ENCODE results near the gene ALS2.
"Not testable (repeated sequence)": the region's sequence is repeated elsewhere in the genome, so short reads cannot be mapped to it uniquely, and the experiment has no call there.

ALS2 gene

GRCh38 chr2:201809633-201810032 lies 28.9 kb upstream of the ALS2 start:
- Histone ChIP-seq H3K9me3 (replicated peaks in 1 of 11) (no peaks in the 10 kb centered on the region), H3K9ac (no peak overlapping the region), H3K27me3 (no peaks in the 10 kb centered on the region), H3K4me3 (no peak overlapping the region), H4K20me1 (no peaks in the 10 kb centered on the region), H3K27ac (no peak overlapping the region), H3K4me1 (peaks cover 5 to 24% (median 19%) of the 10 kb centered on the region in 10 experiments; a peak in 17 of 20 replicates), H3K4me2 (no peak overlapping the region), H3K36me3 (no peaks in the 10 kb centered on the region)
- no peak for TF ChIP-seq Cebpa-rat (IDR thresholded peaks at IDR 0.05)

- no peaks in the 10 kb centered on the region for H3K9me3 ChIP-seq (replicated peaks in 1 of 11)
- no peak overlapping the region for H3K4me3 ChIP-seq
- H3K27me3 ChIP-seq = no peaks in the 10 kb centered on the region
- H3K36me3 ChIP-seq = no peaks in the 10 kb centered on the region
- H3K27ac ChIP-seq = peak overlapping the region in 1 of 11 experiments; percentile 18; a peak in 1 of 22 replicates
- no peak overlapping the region for H3K9ac ChIP-seq
- H3K4me2 ChIP-seq = peak overlapping the region; percentile 31 to 79 (median 61); a peak in 19 of 22 replicates
- no peak for TF ChIP-seq Cebpa-rat (IDR thresholded peaks at IDR 0.05)
- no peaks in the 10 kb centered on the region for H4K20me1 ChIP-seq
- H3K4me1 ChIP-seq = peaks cover 5 to 24% (median 19%) of the 10 kb centered on the region in 10 experiments; a peak in 17 of 20 replicates
Observed at GRCh38 chr2:201808027-201808426, 27.3 kb upstream of the ALS2 start.

DNA sequence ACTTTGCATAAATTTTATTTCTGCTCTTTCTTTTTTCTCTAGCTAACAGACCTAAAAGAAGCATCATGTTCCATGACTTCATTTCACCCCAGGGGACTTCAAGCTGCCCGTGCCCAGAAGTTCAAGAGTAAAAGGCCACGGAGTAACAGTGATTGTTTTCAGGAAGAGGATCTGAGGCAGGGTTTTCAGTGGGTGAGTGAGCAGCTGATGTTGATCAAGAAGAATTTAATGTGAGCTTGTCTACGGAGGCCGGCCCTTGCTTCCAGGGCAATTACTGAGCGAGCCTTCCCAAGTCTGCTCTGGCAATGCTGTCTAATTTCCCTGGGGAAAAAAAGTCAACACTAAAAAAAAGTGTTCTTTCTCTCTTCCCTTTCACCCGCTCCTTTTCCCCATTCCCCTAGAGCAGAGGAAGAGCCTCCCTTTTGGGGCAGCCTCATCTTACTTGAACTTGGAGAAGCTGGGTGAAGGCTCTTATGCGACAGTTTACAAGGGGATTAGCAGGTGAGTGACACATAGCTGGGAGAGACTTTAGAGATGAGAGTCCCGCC lies 26.8 kb upstream of the ALS2 start:
- Histone ChIP-seq H4K20me1 (no peaks in the 10 kb centered on the region), H3K27ac (peak overlapping the region in 1 of 11 experiments; percentile 18; a peak in 1 of 22 replicates), H3K4me1 (peaks cover 5 to 24% (median 19%) of the 10 kb centered on the region in 10 experiments; a peak in 17 of 20 replicates), H3K4me2 (peak overlapping the region; percentile 31 to 79 (median 61)), H3K9me3 (replicated peaks in 1 of 11) (no peaks in the 10 kb centered on the region), H3K36me3 (no peaks in the 10 kb centered on the region), H3K27me3 (no peaks in the 10 kb centered on the region), H3K4me3 (no peak overlapping the region), H3K9ac (peak overlapping the region in 2 of 11 experiments; percentile 12 to 16; a peak in 2 of 22 replicates)
- TF ChIP-seq Cebpa-rat (IDR thresholded peaks at IDR 0.05) = no peak

DNA sequence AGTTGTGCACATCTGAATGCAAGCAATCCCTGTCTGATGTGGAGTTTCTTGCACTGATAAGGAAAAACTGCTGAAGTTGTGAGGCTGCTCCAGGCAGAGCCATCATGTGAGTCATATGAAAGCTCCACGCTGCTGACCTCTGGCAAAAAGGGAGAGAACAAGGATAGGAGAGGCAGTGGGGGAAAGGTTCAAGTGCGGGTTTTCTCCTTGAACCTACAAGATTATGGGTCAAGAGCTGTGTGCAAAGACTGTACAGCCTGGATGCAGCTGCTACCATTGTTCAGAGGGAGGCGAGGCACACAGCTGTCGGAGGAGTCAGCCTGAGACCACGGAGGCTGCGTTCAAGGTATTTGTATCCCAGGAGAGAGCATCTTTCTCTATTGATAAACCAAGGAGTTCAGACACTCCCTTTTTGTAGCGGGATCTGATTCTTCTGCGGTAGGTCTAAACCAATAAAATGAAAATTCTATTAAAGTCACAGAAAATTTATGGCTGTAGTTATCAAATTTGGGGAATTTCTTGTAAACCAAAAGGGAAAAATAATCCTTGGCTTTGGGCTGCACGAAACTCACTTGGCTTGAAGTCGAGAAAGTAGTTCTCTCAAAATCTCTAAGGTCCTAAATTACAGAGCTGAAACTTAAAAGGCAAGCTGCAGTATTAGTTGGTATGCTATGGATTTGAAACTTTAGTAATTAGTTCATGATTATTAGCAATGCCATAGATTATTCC lies 25.9 kb upstream of the ALS2 start, which contains the start of gene CDK15:
Gene CDK15 (plus strand): TSS at position 96 of the 729 bp plus-strand sequence. CDS start 128 bp downstream, at position 224.
- Histone ChIP-seq H3K36me3 (no peaks in the 10 kb centered on the region), H3K9me3 (replicated peaks in 1 of 11) (no peaks in the 10 kb centered on the region), H3K4me2 (peak within 1 kb of the TSS; percentile 31 to 79 (median 61)), H3K4me3 (no peak within 1 kb of the TSS), H3K4me1 (peaks cover 5 to 24% (median 19%) of the 10 kb centered on the region in 10 experiments; a peak in 17 of 20 replicates), H4K20me1 (no peaks in the 10 kb centered on the region), H3K27me3 (no peaks in the 10 kb centered on the region), H3K9ac (peak within 1 kb of the TSS in 2 of 11 experiments; percentile 12 to 16; a peak in 1 of 22 replicates), H3K27ac (no peak within 1 kb of the TSS)
- no peak for TF ChIP-seq Cebpa-rat (IDR thresholded peaks at IDR 0.05)

- H3K9ac ChIP-seq; H3K36me3 ChIP-seq; H3K4me3 ChIP-seq; H3K27ac ChIP-seq; H3K27me3 ChIP-seq; H3K4me1 ChIP-seq; H3K9me3 ChIP-seq (replicated peaks in 1 of 11); H4K20me1 ChIP-seq; H3K4me2 ChIP-seq: not testable (repeated sequence)
Observed at GRCh38 chr2:201798914-201799285, 18.2 kb upstream of the ALS2 start.

- no peaks in the 10 kb centered on the region for H4K20me1 ChIP-seq
- H3K9me3 ChIP-seq (replicated peaks in 1 of 11) = no peaks in the 10 kb centered on the region
- H3K4me1 ChIP-seq = peaks cover 0 to 6% (median 0%) of the 10 kb centered on the region in 10 experiments; a peak in 6 of 20 replicates
- peak overlapping the region in 1 of 11 experiments; percentile 21; a peak in 2 of 22 replicates for H3K4me2 ChIP-seq
- H3K4me3 ChIP-seq = no peak overlapping the region
- H3K36me3 ChIP-seq = no peaks in the 10 kb centered on the region
- no peaks in the 10 kb centered on the region for H3K27me3 ChIP-seq
- no peak overlapping the region for H3K9ac ChIP-seq
- no peak overlapping the region for H3K27ac ChIP-seq
- no peak for TF ChIP-seq Cebpa-rat (IDR thresholded peaks at IDR 0.05)
Observed at GRCh38 chr2:201798252-201798913, 17.6 kb upstream of the ALS2 start.

DNA sequence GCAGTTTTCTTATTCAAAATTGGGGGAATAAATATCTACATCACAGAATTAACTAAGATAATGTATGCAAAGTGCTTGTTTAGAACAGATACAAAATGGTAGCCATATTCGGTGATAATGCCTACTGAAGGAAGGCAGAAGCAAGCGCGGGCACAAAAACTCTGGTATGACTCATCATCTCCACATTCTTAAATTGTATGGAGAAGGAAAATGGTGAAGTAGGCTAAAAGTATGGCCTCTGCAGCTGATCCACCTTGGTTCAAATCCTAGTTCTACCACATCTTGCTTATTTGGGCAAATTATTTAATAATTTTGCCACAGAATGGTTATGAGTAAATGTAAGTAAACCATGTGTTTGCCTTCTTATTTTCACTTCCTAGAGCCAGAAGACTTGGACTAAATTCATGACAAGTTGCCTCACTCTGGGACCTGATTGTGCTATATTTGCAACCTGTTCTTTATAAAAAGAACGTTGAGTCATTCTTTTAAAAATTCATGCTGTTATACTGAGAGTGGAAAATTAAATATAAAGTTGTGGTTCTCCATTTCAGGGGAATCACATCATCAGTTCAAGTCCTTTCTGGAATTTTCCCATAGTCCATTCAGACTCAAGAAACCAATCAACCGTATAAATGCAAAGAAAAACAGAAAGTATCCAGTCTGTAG lies 16.6 kb upstream of the ALS2 start:
- H3K27me3 ChIP-seq = no peaks in the 10 kb centered on the region
- H3K9me3 ChIP-seq (replicated peaks in 1 of 11) = no peaks in the 10 kb centered on the region
- H4K20me1 ChIP-seq = no peaks in the 10 kb centered on the region
- H3K4me3 ChIP-seq = no peak overlapping the region
- no peak overlapping the region for H3K27ac ChIP-seq
- no peak overlapping the region; a peak in 2 of 22 replicates for H3K4me2 ChIP-seq
- H3K4me1 ChIP-seq = peaks cover 0 to 6% (median 0%) of the 10 kb centered on the region in 10 experiments; a peak in 6 of 20 replicates
- TF ChIP-seq Cebpa-rat (IDR thresholded peaks at IDR 0.05) = no peak
- no peak overlapping the region for H3K9ac ChIP-seq
- H3K36me3 ChIP-seq = no peaks in the 10 kb centered on the region

- H4K20me1 ChIP-seq = no peaks in the 10 kb centered on the region
- H3K36me3 ChIP-seq = no peaks in the 10 kb centered on the region
- no peaks in the 10 kb centered on the region for H3K27me3 ChIP-seq
- no peak for TF ChIP-seq Cebpa-rat (IDR thresholded peaks at IDR 0.05)
- peak overlapping the region in 2 of 11 experiments; percentile 21 to 24; a peak in 1 of 22 replicates for H3K4me2 ChIP-seq
- H3K27ac ChIP-seq = no peak overlapping the region
- no peak overlapping the region for H3K4me3 ChIP-seq
- peaks cover 0 to 6% (median 0%) of the 10 kb centered on the region in 10 experiments; a peak in 6 of 20 replicates for H3K4me1 ChIP-seq
- no peak overlapping the region for H3K9ac ChIP-seq
- no peaks in the 10 kb centered on the region for H3K9me3 ChIP-seq (replicated peaks in 1 of 11)
Observed at GRCh38 chr2:201796478-201796865, 15.7 kb upstream of the ALS2 start.

Measured in BLaER1 treated with 17β-estradiol and CSF1 and Interleukin-3, amounts not matched to agents 10 nM and 100 nM (cell line).